Neural progenitor cell (in vitro differentiated cells): ENCODE results near the gene SREBF1.

Source experiments
- EZH2phosphoT487 ChIP-seq: fragments of 200-600 bp; sonication (generic); IDR thresholded peaks from 2 replicates; pipeline ENCODE4 v1.6.1; 2017; ENCODE audit warnings: antibody characterized with exemption
- TF ChIP-seq, protein P1 (sequence below): fragments of 200-600 bp; sonication (generic); IDR thresholded peaks from 2 replicates; pipeline ENCODE4 v1.5.1; 2017; ENCODE audit warnings: antibody characterized with exemption, mild to moderate bottlenecking

DNA sequence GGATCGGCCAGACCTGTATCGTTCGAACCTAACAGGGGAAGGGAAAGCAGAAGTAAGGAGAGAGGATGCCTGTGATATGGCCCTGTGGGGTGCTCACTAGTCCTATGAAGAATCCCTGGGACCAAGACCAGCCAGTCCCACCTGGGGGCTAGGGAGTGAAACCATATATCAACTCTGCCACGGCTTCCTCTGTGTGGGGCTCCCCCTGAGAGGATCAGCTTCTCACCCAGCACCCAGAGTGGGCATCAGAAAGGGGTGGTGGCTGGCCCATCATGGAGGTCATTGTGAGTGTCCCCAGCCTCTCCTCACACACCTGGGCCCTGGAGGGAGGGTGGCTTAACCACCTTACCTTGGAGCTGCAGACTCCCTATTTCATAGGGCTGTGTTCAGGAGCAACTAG, 30.1 kb upstream of the SREBF1 start:
- TF ChIP-seq, protein P1, sequence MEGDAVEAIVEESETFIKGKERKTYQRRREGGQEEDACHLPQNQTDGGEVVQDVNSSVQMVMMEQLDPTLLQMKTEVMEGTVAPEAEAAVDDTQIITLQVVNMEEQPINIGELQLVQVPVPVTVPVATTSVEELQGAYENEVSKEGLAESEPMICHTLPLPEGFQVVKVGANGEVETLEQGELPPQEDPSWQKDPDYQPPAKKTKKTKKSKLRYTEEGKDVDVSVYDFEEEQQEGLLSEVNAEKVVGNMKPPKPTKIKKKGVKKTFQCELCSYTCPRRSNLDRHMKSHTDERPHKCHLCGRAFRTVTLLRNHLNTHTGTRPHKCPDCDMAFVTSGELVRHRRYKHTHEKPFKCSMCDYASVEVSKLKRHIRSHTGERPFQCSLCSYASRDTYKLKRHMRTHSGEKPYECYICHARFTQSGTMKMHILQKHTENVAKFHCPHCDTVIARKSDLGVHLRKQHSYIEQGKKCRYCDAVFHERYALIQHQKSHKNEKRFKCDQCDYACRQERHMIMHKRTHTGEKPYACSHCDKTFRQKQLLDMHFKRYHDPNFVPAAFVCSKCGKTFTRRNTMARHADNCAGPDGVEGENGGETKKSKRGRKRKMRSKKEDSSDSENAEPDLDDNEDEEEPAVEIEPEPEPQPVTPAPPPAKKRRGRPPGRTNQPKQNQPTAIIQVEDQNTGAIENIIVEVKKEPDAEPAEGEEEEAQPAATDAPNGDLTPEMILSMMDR = no peak
- TF ChIP-seq EZH2phosphoT487 = no peak
